Right lobe of liver (tissue), 4 donors: ENCODE data around the gene MTREX.

Experiments
- POLR2A ChIP-seq: fragments of 450-650 bp; IDR thresholded peaks from one replicate; pipeline ENCODE4 v1.6.1; 2017; ENCODE audit warnings: antibody characterized with exemption, mild to moderate bottlenecking
- TF ChIP-seq, protein P1 (sequence below), 4 donors: fragments of 200-600 bp in 3 of 4; fragments of 450-650 bp in 1 of 4; IDR thresholded peaks; one replicate each; pipeline versions ENCODE4 v1.5.1 to v1.8.0; 2016 to 2022; ENCODE audit warnings: antibody characterized with exemption in 4 of 4, mild to moderate bottlenecking in 2 of 4
- donor health status: DM: no; HTN: no; CAD: no.
- donor health status: DM: no; HTN: no; CAD: no.
- donor health status: DM: no; HTN: yes; CAD: no.

DNA sequence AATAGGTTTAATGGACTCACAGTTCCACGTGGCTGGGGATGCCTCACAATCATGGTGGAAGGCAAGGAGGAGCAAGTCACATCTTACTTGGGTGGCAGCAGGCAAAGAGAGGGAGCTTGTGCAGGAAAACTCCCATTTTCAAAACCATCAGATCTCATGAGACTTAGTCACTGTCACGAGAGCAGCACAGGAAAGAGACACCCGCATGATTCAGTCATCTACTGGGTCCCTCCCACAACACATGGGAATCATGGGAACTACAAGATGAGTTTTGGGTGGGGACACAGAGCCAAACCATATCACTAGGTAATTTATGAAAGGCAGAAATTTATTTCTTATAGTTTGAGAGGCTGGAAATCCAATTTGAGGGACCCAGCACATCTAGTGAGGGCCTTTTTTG, 40.0 kb downstream of the MTREX start:
- TF ChIP-seq, protein P1, sequence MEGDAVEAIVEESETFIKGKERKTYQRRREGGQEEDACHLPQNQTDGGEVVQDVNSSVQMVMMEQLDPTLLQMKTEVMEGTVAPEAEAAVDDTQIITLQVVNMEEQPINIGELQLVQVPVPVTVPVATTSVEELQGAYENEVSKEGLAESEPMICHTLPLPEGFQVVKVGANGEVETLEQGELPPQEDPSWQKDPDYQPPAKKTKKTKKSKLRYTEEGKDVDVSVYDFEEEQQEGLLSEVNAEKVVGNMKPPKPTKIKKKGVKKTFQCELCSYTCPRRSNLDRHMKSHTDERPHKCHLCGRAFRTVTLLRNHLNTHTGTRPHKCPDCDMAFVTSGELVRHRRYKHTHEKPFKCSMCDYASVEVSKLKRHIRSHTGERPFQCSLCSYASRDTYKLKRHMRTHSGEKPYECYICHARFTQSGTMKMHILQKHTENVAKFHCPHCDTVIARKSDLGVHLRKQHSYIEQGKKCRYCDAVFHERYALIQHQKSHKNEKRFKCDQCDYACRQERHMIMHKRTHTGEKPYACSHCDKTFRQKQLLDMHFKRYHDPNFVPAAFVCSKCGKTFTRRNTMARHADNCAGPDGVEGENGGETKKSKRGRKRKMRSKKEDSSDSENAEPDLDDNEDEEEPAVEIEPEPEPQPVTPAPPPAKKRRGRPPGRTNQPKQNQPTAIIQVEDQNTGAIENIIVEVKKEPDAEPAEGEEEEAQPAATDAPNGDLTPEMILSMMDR (IDR thresholded peaks at IDR 0.05): no peak
- TF ChIP-seq POLR2A: no peak
